ENCODE results near the gene DNAJB13. TPM values are rescaled to one million over a fixed set of nuclear protein-coding genes. Genes with fewer than 3 reads are reported as not detected.

DNAJB13 gene
- total and polyA plus RNA-seq, 2 donors (not counting 1 experiment from before 2014, with no cell fraction given), result 0.15 to 0.27 TPM

DNA sequence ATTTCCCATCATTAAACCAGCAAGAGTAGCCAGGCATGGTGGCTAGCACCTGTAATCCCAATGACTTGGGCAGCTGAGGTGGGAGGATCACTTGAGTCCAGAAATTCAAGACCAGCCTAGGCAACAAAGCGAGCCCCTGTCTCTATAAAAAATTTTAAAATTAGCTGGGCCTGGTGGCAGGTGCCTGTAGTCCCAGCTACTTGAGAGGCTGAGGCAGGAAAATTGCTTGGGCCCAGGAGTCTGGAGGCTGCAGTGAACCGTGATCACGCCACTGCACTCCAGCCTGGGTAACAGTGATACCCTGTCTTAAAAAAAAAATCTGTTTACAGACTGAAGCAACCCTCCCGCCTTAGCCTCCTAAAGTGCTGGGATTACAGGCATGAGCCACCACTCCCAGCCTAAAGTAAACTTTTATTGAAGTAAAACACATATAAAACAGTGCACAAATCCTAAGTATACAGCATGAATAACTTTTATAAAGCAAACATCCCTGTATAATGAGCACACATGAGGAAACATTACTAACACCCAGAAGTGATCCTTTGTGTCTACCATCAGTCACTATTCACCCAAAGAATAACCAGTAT, 45.4 kb downstream of the DNAJB13 start:
- POLR2A ChIA-PET, result interaction anchor here (4.5 to 5.4 kb wide), 2 partner anchors 14 to 15 kb away, joined by 63 to 77 read pairs; partner anchors contain the start of gene UCP2
- Histone ChIP-seq H3K36me3 (replicated peaks in 1 of 2; ENCODE audit: control extremely low read depth in 1 of 2, control insufficient read depth in 1 of 2, extremely low read depth in 1 of 2, insufficient read depth in 2 of 2, low read length in 1 of 2) (no peaks in the 10 kb centered on the region), H3K9ac (ENCODE audit: low read length) (peak overlapping the region; percentile 65), H3K9me3 (ENCODE audit: control extremely low read depth in 1 of 3, control insufficient read depth in 2 of 3, insufficient read depth in 1 of 3, low read length in 2 of 3) (peaks cover 0 to 4% (median 0%) of the 10 kb centered on the region in 3 donors), H3K4me3 (ENCODE audit: control extremely low read depth in 1 of 5, extremely low read depth in 1 of 5, insufficient read depth in 1 of 5, low read depth in 2 of 5, low read length in 4 of 5) (peak overlapping the region in 1 of 5 experiments; percentile 32), H2AFZ (ENCODE audit: insufficient read depth, low read depth, low read length, poor library complexity, severe bottlenecking) (no peak overlapping the region), H3K27me3 (replicated peaks in 1 of 4; ENCODE audit: control extremely low read depth in 1 of 4, control insufficient read depth in 3 of 4, insufficient read depth in 4 of 4, low read length in 3 of 4) (no peaks in the 10 kb centered on the region), H4K20me1 (ENCODE audit: control insufficient read depth, insufficient read depth, low read length, poor library complexity, severe bottlenecking) (no peaks in the 10 kb centered on the region), H3K4me2 (replicated peaks; ENCODE audit: low read depth, low read length, poor library complexity, severe bottlenecking) (peak overlapping the region; percentile 69), H3K79me2 (ENCODE audit: control insufficient read depth, insufficient read depth, low read length) (peaks cover 8% of the 10 kb centered on the region), H3K27ac (ENCODE audit: low read length in 2 of 2) (peak overlapping the region; percentile 83 to 98), H3K4me1 (ENCODE audit: control insufficient read depth in 2 of 2, insufficient read depth in 2 of 2, low read length in 2 of 2) (peaks cover 85 to 86% of the 10 kb centered on the region in 2 donors)
- CTCF ChIA-PET, result interaction anchor here (1.7 to 7.3 kb wide), 3 partner anchors 9 to 36 kb away, joined by 8 to 63 read pairs (median 9); partner anchors contain the start of gene UCP2
- Mint-ChIP-seq H3K27ac (peak overlapping the region; percentile 100), H3K27me3 (no peaks in the 10 kb centered on the region), H3K4me3 (peak overlapping the region; percentile 77), H3K9me3 (ENCODE audit: insufficient read depth) (no peaks in the 10 kb centered on the region), H3K4me1 (peaks cover 86% of the 10 kb centered on the region)
- intact Hi-C loops (cut with micrococcal nuclease), result loop anchor here (5.0 to 10.0 kb wide), 2 partner anchors 36 to 1561 kb away; partner anchors contain the start of gene CLPB
- 93% methylated on average over 3 of the region's 4 CpGs for WGBS (ENCODE audit: insufficient coverage)
- TF ChIP-seq EZH2 (IDR thresholded peaks at IDR 0.05; ENCODE audit: borderline replicate concordance, insufficient read depth, low read depth, low read length, poor library complexity, severe bottlenecking), result no peak
- TF ChIP-seq, protein P1, sequence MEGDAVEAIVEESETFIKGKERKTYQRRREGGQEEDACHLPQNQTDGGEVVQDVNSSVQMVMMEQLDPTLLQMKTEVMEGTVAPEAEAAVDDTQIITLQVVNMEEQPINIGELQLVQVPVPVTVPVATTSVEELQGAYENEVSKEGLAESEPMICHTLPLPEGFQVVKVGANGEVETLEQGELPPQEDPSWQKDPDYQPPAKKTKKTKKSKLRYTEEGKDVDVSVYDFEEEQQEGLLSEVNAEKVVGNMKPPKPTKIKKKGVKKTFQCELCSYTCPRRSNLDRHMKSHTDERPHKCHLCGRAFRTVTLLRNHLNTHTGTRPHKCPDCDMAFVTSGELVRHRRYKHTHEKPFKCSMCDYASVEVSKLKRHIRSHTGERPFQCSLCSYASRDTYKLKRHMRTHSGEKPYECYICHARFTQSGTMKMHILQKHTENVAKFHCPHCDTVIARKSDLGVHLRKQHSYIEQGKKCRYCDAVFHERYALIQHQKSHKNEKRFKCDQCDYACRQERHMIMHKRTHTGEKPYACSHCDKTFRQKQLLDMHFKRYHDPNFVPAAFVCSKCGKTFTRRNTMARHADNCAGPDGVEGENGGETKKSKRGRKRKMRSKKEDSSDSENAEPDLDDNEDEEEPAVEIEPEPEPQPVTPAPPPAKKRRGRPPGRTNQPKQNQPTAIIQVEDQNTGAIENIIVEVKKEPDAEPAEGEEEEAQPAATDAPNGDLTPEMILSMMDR (IDR thresholded peaks at IDR 0.05), result no peak
- ATAC-seq (ENCODE audit: low read depth) (no peak), DNase-seq (no peak)
